ENCODE measurements around the gene PCDH9.

The PCDH9 gene

DNA sequence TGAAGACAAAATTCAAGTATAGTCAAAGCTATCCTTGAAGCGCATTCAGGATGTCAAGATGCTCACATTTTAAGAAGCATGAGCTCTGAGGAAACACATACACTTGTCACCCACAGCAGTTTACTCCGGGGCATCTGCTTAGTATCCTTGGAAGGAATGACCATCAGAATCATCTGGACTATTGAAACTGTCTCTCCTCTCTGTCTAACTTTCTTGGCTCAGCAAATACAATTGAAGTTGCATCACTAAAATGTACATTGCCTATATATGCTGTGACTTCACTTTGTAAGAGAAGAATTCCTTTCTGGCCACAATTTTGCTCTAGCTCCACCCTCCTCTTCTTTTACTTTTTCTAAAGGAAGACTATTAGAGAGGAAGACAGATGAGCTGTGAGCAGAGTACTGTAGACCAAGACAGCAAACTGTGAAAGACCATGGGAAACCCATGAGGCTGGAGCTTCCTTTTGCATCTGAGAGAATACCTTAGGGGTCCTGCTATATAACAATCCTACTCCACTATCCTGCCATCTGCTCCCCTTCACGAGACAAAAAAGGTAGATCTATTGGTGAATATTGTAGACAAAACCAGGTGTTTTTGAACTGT is 906.3 kb downstream of the PCDH9 start:
- TF ChIP-seq FOXP2 (optimal IDR thresholded peaks at IDR 0.05; ENCODE audit: borderline replicate concordance, extremely low read depth, extremely low read length, insufficient read depth), result no peak
- TF ChIP-seq SIN3A (IDR thresholded peaks at IDR 0.05; ENCODE audit: borderline replicate concordance, insufficient read depth, low read length), result no peak
- TF ChIP-seq, protein P1, sequence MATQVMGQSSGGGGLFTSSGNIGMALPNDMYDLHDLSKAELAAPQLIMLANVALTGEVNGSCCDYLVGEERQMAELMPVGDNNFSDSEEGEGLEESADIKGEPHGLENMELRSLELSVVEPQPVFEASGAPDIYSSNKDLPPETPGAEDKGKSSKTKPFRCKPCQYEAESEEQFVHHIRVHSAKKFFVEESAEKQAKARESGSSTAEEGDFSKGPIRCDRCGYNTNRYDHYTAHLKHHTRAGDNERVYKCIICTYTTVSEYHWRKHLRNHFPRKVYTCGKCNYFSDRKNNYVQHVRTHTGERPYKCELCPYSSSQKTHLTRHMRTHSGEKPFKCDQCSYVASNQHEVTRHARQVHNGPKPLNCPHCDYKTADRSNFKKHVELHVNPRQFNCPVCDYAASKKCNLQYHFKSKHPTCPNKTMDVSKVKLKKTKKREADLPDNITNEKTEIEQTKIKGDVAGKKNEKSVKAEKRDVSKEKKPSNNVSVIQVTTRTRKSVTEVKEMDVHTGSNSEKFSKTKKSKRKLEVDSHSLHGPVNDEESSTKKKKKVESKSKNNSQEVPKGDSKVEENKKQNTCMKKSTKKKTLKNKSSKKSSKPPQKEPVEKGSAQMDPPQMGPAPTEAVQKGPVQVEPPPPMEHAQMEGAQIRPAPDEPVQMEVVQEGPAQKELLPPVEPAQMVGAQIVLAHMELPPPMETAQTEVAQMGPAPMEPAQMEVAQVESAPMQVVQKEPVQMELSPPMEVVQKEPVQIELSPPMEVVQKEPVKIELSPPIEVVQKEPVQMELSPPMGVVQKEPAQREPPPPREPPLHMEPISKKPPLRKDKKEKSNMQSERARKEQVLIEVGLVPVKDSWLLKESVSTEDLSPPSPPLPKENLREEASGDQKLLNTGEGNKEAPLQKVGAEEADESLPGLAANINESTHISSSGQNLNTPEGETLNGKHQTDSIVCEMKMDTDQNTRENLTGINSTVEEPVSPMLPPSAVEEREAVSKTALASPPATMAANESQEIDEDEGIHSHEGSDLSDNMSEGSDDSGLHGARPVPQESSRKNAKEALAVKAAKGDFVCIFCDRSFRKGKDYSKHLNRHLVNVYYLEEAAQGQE (IDR thresholded peaks at IDR 0.05; ENCODE audit: insufficient read depth in 1 of 2, low read depth in 2 of 2, low read length in 2 of 2), result no peak
- TF ChIP-seq POLR2AphosphoS5 (IDR thresholded peaks at IDR 0.05; ENCODE audit: low read depth, low read length), result no peak
- no peak for TF ChIP-seq TAF1 (IDR thresholded peaks at IDR 0.05; ENCODE audit: borderline replicate concordance, insufficient read depth, low read length)

DNA sequence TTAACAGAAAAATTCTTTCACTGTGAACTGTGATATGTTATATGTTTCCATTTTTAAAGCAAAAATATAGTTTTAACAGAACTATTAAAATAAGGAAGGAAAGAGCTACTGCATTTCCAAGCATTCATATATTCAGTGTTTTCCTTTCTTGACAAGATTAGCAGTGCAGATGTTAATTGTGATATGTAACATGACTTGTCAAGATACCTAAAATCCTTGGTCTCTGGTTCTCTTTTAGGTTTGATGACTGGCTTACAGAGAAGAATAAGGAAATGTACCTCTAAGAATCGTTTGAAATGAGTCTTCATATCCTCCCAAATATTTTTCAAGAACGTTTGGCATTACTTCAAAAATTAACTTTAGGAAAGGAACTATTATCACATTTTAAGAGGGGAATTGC is 907.2 kb downstream of the PCDH9 start:
- TF ChIP-seq POLR2AphosphoS5 (IDR thresholded peaks at IDR 0.05; ENCODE audit: low read depth, low read length), result no peak
- no peak for TF ChIP-seq FOXP2 (optimal IDR thresholded peaks at IDR 0.05; ENCODE audit: borderline replicate concordance, extremely low read depth, extremely low read length, insufficient read depth)
- TF ChIP-seq SIN3A (IDR thresholded peaks at IDR 0.05; ENCODE audit: borderline replicate concordance, insufficient read depth, low read length), result no peak
- TF ChIP-seq, protein P1 (IDR thresholded peaks at IDR 0.05; ENCODE audit: insufficient read depth in 1 of 2, low read depth in 2 of 2, low read length in 2 of 2), result no peak
- TF ChIP-seq TAF1 (IDR thresholded peaks at IDR 0.05; ENCODE audit: borderline replicate concordance, insufficient read depth, low read length), result no peak

DNA sequence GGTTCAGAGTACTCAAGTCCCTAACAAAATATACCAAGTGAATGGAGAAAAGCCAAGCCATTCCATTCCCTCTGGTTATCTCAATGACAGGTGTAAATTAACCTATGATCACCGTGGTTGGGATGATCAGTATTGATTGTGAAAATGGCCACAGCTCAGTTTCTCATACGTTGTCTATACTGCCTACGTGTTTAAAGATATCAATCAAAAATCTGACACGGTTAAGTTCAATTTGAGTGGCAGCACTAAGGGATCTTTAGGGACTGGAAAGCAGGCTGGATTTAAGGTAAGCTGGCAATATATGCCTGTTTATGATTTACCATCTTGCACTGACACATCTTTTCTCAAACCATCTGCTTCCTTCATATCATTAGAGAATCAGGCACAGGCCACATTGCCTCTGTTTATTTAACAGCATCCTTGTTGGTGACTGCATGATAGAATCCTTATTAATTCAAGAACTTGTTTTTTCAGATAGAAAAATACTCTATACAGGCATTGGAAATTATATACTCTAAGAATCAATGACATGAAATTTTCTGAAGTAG is 907.9 kb downstream of the PCDH9 start:
- TF ChIP-seq SIN3A (IDR thresholded peaks at IDR 0.05; ENCODE audit: borderline replicate concordance, insufficient read depth, low read length), result no peak
- TF ChIP-seq, protein P1 (IDR thresholded peaks at IDR 0.05; ENCODE audit: insufficient read depth in 1 of 2, low read depth in 2 of 2, low read length in 2 of 2), result no peak
- TF ChIP-seq TAF1 (IDR thresholded peaks at IDR 0.05; ENCODE audit: borderline replicate concordance, insufficient read depth, low read length), result no peak
- no peak for TF ChIP-seq POLR2AphosphoS5 (IDR thresholded peaks at IDR 0.05; ENCODE audit: low read depth, low read length)
- no peak for TF ChIP-seq FOXP2 (optimal IDR thresholded peaks at IDR 0.05; ENCODE audit: borderline replicate concordance, extremely low read depth, extremely low read length, insufficient read depth)

DNA sequence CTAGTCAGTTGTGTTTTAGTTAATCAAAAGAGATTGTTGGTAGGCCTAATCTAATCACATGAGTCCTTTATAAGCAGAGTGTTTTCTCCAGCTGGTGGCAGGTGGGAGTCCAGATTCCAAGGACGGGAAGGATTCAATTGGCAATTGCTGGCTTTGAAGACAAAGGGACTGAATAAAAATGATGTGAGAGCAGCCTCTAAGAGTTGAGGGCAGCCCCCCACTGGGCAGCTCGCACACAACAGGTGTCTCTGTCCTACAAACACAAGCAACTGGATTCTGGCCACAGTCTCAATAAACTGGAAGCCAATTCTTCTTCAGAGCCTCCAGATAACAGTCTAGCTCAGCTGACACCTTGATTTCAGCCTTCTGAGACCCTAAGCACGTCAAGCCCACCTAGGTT is 915.2 kb downstream of the PCDH9 start:
- TF ChIP-seq, protein P1 (IDR thresholded peaks at IDR 0.05; ENCODE audit: insufficient read depth in 1 of 2, low read depth in 2 of 2, low read length in 2 of 2), result no peak
- TF ChIP-seq FOXP2 (optimal IDR thresholded peaks at IDR 0.05; ENCODE audit: borderline replicate concordance, extremely low read depth, extremely low read length, insufficient read depth) (no peak), POLR2AphosphoS5 (IDR thresholded peaks at IDR 0.05; ENCODE audit: low read depth, low read length) (no peak), TAF1 (IDR thresholded peaks at IDR 0.05; ENCODE audit: borderline replicate concordance, insufficient read depth, low read length) (no peak), SIN3A (IDR thresholded peaks at IDR 0.05; ENCODE audit: borderline replicate concordance, insufficient read depth, low read length) (no peak)
